GM12891 (cell line): ENCODE measurements around the gene GRM4.

Experiments used
- POLR2A ChIP-seq: IDR thresholded peaks from 2 replicates; pipeline ENCODE4 v1.6.1; 2011; ENCODE audit warnings: low read depth, low read length, control low read depth
- POLR2AphosphoS5 ChIP-seq: IDR thresholded peaks from 2 replicates; pipeline ENCODE4 v1.6.1; 2011; ENCODE audit warnings: low read depth, low read length, control low read depth
- SPI1 ChIP-seq: IDR thresholded peaks from 2 replicates; pipeline ENCODE4 v1.6.1; 2011; ENCODE audit warnings: low read depth, low read length, control low read depth

GRCh38 chr6:34053721-34054120 lies 92.2 kb downstream of the GRM4 start:
- no peak for TF ChIP-seq SPI1
- no peak for TF ChIP-seq POLR2AphosphoS5
- TF ChIP-seq POLR2A = no peak
